ENCODE data around the gene KLHL2. TPM values are rescaled to one million over a fixed set of nuclear protein-coding genes. Genes with fewer than 3 reads are reported as not detected.

The KLHL2 gene
- total RNA-seq, 4 donors from 2014 or later = 16.8 to 26.7 (median 21.2) TPM

DNA sequence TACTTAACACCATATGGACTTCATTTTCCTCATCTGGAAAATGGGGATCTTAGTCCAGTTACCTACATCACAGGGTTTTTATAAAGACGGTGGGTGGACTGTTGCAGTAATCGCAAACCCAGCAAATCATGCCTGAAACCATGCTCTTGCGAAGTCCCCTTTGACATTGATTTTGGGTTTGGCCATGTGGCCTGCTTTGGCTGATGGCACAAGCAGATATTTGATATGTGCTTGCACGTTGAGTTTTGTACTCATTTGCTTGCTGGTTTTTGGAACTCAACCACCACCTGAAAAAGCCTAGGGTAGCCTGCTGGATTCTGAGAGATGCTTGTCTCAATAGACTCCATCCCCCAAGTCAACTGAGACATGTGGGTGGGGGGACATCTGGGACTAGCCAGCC lies 14.4 kb upstream of the KLHL2 start:
- TF ChIP-seq, protein P1, sequence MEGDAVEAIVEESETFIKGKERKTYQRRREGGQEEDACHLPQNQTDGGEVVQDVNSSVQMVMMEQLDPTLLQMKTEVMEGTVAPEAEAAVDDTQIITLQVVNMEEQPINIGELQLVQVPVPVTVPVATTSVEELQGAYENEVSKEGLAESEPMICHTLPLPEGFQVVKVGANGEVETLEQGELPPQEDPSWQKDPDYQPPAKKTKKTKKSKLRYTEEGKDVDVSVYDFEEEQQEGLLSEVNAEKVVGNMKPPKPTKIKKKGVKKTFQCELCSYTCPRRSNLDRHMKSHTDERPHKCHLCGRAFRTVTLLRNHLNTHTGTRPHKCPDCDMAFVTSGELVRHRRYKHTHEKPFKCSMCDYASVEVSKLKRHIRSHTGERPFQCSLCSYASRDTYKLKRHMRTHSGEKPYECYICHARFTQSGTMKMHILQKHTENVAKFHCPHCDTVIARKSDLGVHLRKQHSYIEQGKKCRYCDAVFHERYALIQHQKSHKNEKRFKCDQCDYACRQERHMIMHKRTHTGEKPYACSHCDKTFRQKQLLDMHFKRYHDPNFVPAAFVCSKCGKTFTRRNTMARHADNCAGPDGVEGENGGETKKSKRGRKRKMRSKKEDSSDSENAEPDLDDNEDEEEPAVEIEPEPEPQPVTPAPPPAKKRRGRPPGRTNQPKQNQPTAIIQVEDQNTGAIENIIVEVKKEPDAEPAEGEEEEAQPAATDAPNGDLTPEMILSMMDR (IDR thresholded peaks at IDR 0.05; ENCODE audit: low read depth) = no peak

DNA sequence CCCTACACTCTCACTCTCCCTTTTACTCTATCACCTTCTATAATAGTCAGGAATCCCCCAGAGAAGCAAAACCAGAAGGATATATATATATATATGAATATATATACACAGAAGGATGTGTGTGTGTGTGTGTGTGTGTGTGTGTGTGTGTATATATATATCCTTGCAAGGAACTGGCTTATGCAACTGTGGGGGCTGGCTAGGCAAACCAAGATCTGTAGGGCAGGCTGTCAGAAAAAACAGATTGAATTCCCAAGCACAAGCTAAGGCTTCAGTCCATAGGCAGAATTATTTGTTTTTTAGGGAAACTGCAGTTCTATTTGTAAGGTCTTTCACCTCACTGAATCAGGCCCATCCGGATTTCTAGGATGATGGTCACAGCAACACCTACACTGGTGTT lies 13.0 kb upstream of the KLHL2 start:
- TF ChIP-seq, protein P1 (IDR thresholded peaks at IDR 0.05; ENCODE audit: low read depth) = no peak

DNA sequence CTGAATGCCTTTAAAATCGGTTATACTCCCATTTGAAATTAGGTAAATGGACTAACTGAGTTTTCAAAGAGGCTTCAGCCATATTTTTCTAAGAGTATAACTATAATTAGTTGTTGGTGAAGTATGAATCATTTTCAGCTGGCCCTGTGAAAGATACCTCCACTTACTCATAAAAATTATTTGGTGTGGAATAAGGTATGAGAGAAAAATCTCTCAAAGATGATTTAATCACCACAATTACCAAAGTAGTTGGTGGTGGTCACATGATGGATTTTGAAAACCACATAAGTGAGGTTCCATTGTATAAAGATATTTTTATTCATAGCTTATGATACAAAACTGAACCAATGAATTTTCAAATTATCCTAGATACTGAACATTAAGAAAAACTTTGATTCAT lies 9.0 kb upstream of the KLHL2 start:
- TF ChIP-seq, protein P1 (IDR thresholded peaks at IDR 0.05; ENCODE audit: low read depth) = no peak

DNA sequence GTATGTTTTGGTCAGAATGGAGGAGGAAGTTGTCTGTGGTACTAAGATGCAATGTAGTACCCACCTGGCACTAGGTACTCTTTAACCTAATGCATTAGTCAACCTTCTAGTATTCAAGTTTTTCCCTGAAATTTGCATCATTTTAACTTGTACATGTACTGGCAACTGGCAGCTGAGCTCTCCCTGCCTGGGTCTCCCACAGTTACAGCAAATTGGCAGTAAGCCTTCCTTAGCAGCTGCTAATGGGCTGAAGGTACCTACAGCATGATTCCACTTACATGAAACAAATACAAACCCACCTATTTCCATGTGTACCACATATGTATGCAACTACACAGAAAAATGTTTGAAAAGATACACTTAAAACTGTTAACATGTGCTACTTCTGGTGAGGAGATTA lies 8.1 kb upstream of the KLHL2 start:
- TF ChIP-seq, protein P1 (IDR thresholded peaks at IDR 0.05; ENCODE audit: low read depth) = no peak

DNA sequence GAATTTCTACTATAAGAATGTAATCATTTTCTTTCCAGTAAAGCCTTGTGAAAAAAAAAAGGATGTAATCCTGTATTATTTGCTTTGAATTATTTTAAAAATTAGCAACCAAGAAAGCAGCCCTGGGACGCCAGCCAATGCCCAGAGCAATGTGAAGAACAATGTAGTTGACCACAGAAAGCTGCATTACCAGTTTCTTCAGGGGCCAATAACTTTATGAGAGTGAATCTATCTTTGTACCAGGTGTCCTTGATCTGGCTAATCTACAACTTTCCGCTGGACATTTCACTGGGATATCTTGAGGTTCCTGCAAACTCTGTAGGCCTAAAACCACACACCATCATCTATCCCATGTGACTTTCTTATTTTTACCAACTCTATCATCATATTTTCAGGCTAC lies 7.6 kb upstream of the KLHL2 start:
- TF ChIP-seq, protein P1 (IDR thresholded peaks at IDR 0.05; ENCODE audit: low read depth) = no peak

DNA sequence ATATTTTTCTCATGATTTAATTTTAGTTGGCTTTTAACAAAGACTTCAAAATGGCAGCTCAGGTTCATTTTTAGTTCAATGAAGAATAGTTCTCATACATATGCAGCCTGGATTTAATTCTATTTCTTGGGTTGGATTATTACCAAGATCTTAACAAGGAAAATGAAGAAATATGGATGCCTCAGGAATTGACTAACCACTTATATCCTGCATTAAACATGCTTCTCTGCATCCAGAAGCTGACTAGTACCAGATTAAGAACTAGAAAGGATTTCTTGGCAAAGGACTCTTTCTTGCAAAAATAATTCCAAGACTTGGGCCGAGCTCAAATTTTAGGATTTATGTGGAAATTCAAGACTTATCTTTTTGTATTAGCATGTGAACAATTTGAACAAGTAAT lies 5.6 kb upstream of the KLHL2 start:
- TF ChIP-seq, protein P1 (IDR thresholded peaks at IDR 0.05; ENCODE audit: low read depth) = no peak

DNA sequence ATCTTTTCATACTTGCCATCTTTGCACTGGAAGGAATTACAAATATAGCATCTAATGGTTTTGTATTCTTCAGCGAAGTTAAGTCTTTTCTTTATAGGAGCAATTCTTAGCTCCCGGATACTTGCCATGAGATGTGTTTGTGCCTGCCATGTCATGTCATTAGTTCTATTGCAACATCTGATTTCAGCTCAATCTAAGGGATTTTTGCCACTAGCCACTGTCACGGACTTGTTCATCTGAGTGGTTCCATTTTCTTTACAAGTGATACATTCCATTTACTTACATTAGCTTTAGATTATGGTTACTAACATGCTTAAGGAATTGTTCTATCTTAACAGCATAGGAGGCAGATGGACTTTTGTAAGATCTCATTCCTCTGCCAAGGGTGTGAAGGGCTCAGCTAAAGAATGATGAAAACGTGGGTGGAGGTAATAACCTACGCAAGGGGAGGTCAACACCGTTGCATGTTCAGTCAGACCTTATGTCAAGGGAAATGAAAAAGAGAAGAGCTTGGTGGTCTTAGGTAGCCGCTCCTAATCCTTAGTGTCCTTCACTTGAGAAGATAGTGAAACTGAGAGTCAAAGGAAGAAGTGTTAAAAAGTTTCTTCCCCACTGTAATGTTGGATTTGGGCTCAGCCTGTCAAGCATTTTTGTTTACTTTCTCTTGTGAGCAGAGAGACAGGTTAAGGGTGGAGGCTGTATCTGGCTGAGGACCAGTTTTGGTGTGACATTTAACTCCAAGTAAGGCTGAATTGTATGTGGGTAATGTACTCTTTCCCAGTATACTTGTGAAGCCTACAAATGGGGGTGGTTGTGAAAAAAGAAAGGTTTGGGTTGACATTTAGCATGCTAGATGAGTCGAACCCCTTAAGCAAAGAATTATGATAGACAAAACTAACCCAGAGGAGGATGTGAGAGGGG lies 3.6 kb upstream of the KLHL2 start:
- TF ChIP-seq, protein P1 (IDR thresholded peaks at IDR 0.05; ENCODE audit: low read depth) = no peak

All from subcutaneous adipose tissue (tissue), 4 donors.